Liver (tissue), 9 donors: ENCODE measurements around the gene RWDD4. TPM values are rescaled to one million over a fixed set of nuclear protein-coding genes. Genes with fewer than 3 reads are reported as not detected.
"Not testable (repeated sequence)": the region's sequence is repeated elsewhere in the genome, so short reads cannot be mapped to it uniquely, and the experiment has no call there.

Source experiments
- DNase-seq: peaks from one replicate; pipeline ENCODE4 v3.0.0-alpha.2; 2017; ENCODE audit warnings: low spot score
- H3K27ac ChIP-seq, 2 donors: one replicate each; pipeline ENCODE4 v1.7.0; 2013; ENCODE audit warnings: inconsistent platforms in 2 of 2, low read length in 2 of 2, control low read depth in 1 of 2, low read depth in 1 of 2, mild to moderate bottlenecking in 1 of 2
- H3K27me3 ChIP-seq, 4 donors: one replicate each; pipeline versions ENCODE4 v1.6.1 to v1.7.0; 2013; ENCODE audit warnings: low read length in 3 of 4, inconsistent platforms in 1 of 4, mild to moderate bottlenecking in 1 of 4, moderate library complexity in 1 of 4; ENCODE audit not compliant: control insufficient read depth in 4 of 4, insufficient read depth in 4 of 4
- H3K36me3 ChIP-seq, 4 donors: one replicate each; pipeline versions ENCODE4 v1.6.1 to v1.7.0; 2013; ENCODE audit warnings: low read length in 3 of 4, mild to moderate bottlenecking in 3 of 4, low read depth in 1 of 4, moderate library complexity in 1 of 4; ENCODE audit not compliant: control insufficient read depth in 4 of 4, insufficient read depth in 3 of 4
- H3K4me1 ChIP-seq, 4 donors: one replicate each; pipeline versions ENCODE4 v1.6.1 to v1.7.0; 2013; ENCODE audit warnings: low read length in 3 of 4, mild to moderate bottlenecking in 3 of 4, moderate library complexity in 1 of 4; ENCODE audit not compliant: control insufficient read depth in 4 of 4, insufficient read depth in 4 of 4
- H3K4me3 ChIP-seq, 3 donors: one replicate each; pipeline versions ENCODE4 v1.6.1 to v1.7.0; 2013; ENCODE audit warnings: low read length in 3 of 3, control low read depth in 1 of 3, low read depth in 1 of 3, mild to moderate bottlenecking in 1 of 3
- H3K9ac ChIP-seq, 2 donors: one replicate each; pipeline ENCODE4 v1.7.0; 2013; ENCODE audit warnings: low read length in 2 of 2, mild to moderate bottlenecking in 2 of 2, moderate library complexity in 2 of 2, control low read depth in 1 of 2, low read depth in 1 of 2
- H3K9me3 ChIP-seq, 4 donors: one replicate each; pipeline versions ENCODE4 v1.6.1 to v1.7.0; 2013; ENCODE audit warnings: low read length in 3 of 4; ENCODE audit not compliant: control insufficient read depth in 4 of 4
- EGR1 ChIP-seq, 2 donors: IDR thresholded peaks; 2 replicates each; pipeline ENCODE4 v1.6.1; 2016 to 2018; ENCODE audit warnings: antibody characterized with exemption in 2 of 2, low read depth in 2 of 2
- FOXA1 ChIP-seq: IDR thresholded peaks from 2 replicates; pipeline ENCODE4 v1.6.1; 2016; ENCODE audit warnings: antibody characterized with exemption
- GABPA ChIP-seq, 2 donors: IDR thresholded peaks in 1 of 2; conservative IDR thresholded peaks in 1 of 2; 2 replicates each; pipeline ENCODE4 v1.6.1; 2016; ENCODE audit warnings: antibody characterized with exemption in 2 of 2, mild to moderate bottlenecking in 1 of 2, moderate library complexity in 1 of 2
- HNF4A ChIP-seq, 2 donors: conservative IDR thresholded peaks; 2 replicates each; pipeline ENCODE4 v1.6.1; 2016; ENCODE audit warnings: antibody characterized with exemption in 2 of 2, mild to moderate bottlenecking in 2 of 2
- HNF4G ChIP-seq: IDR thresholded peaks from 2 replicates; pipeline ENCODE4 v1.6.1; 2016; ENCODE audit warnings: antibody characterized with exemption
- JUND ChIP-seq, 2 donors: IDR thresholded peaks; 2 replicates each; pipeline ENCODE4 v1.6.1; 2016; ENCODE audit warnings: antibody characterized with exemption in 2 of 2
- NR2F2 ChIP-seq: IDR thresholded peaks from 2 replicates; pipeline ENCODE4 v1.6.1; 2016; ENCODE audit warnings: antibody characterized with exemption
- RAD21 ChIP-seq, 2 donors: IDR thresholded peaks; 2 replicates each; pipeline ENCODE4 v1.6.1; 2016; ENCODE audit warnings: antibody characterized with exemption in 2 of 2, mild to moderate bottlenecking in 2 of 2
- REST ChIP-seq: IDR thresholded peaks from 2 replicates; pipeline ENCODE4 v1.6.1; 2016; ENCODE audit warnings: antibody characterized with exemption, mild to moderate bottlenecking
- RXRA ChIP-seq, 2 donors: IDR thresholded peaks; 2 replicates each; pipeline ENCODE4 v1.6.1; 2017 to 2018; ENCODE audit warnings: antibody characterized with exemption in 2 of 2, mild to moderate bottlenecking in 1 of 2
- SP1 ChIP-seq: IDR thresholded peaks from 2 replicates; pipeline ENCODE4 v1.6.1; 2018; ENCODE audit warnings: antibody characterized with exemption, mild to moderate bottlenecking
- TAF1 ChIP-seq: conservative IDR thresholded peaks from 2 replicates; pipeline ENCODE4 v1.6.1; 2016; ENCODE audit warnings: antibody characterized with exemption, mild to moderate bottlenecking
- YY1 ChIP-seq: IDR thresholded peaks from 2 replicates; pipeline ENCODE4 v1.6.1; 2016; ENCODE audit warnings: antibody characterized with exemption, mild to moderate bottlenecking
- WGBS: extraction: QIAGEN DNeasy Blood & Tissue Kit; methylation state at CpG from one replicate; pipeline ENCODE4 v1.1.7; 2013; 5-methylcytosine and 5-hydroxymethylcytosine counted together
- polyA plus RNA-seq, 2 donors: library from polyadenylated mRNA; stranded (reverse) in 1 of 2; unstranded in 1 of 2; fragments of 200-250 nt in 1 of 2; fragments of >200 nt in 1 of 2; fragmentation: Nextera tagmentation in 1 of 2; extraction: Ambion mirVana in 1 of 2; gene quantifications; one replicate each; pipeline versions ENCODE4 v1.2.1 to v1.2.3, GENCODE V29; 2013 to 2015
- total RNA-seq, 2 donors: library from RNA; depleted of rRNA; stranded (reverse); fragments of >200 nt; gene quantifications; one replicate each; pipeline ENCODE4 v1.2.3, GENCODE V29; 2014
- TF ChIP-seq, protein P1 (sequence below): fragments of 150-350 bp; IDR thresholded peaks from 2 replicates; pipeline ENCODE4 v1.5.1; 2017; ENCODE audit warnings: improper control_type of control experiment, low read depth, low read length; ENCODE audit not compliant: missing input control
- TF ChIP-seq, protein P2 (sequence below): IDR thresholded peaks from 2 replicates; pipeline ENCODE4 v1.6.1; 2016; ENCODE audit warnings: antibody characterized with exemption
- TF ChIP-seq, protein P3 (sequence below): IDR thresholded peaks from 2 replicates; pipeline ENCODE4 v1.6.1; 2016; ENCODE audit warnings: antibody characterized with exemption
- donor health status: healthy.
- donor health status: healthy.
- donor health status: healthy.
- donor health status: healthy.
- donor health status: healthy.

Gene RWDD4
- total and polyA plus RNA-seq, 4 donors, result 6.5 to 17.9 (median 8.9) TPM

GRCh38 chr4:183627979-183628588, 30.9 kb downstream of the RWDD4 start:
- H3K4me3 ChIP-seq, result no peak overlapping the region
- H3K9ac ChIP-seq, result no peak overlapping the region
- TF ChIP-seq HNF4G (no peak), RAD21 (IDR thresholded peaks at IDR 0.05) (no peak), YY1 (no peak), EGR1 (IDR thresholded peaks at IDR 0.05; ENCODE audit: low read depth in 2 of 2) (no peak), FOXA1 (no peak), GABPA (IDR thresholded peaks at IDR 0.05 in 1 of 2, conservative IDR thresholded peaks at IDR 0.05 in 1 of 2) (no peak), JUND (IDR thresholded peaks at IDR 0.05) (no peak), RXRA (IDR thresholded peaks at IDR 0.05) (no peak), SP1 (no peak), NR2F2 (no peak), TAF1 (no peak), HNF4A (conservative IDR thresholded peaks at IDR 0.05) (no peak), REST (no peak)
- TF ChIP-seq, protein P1, sequence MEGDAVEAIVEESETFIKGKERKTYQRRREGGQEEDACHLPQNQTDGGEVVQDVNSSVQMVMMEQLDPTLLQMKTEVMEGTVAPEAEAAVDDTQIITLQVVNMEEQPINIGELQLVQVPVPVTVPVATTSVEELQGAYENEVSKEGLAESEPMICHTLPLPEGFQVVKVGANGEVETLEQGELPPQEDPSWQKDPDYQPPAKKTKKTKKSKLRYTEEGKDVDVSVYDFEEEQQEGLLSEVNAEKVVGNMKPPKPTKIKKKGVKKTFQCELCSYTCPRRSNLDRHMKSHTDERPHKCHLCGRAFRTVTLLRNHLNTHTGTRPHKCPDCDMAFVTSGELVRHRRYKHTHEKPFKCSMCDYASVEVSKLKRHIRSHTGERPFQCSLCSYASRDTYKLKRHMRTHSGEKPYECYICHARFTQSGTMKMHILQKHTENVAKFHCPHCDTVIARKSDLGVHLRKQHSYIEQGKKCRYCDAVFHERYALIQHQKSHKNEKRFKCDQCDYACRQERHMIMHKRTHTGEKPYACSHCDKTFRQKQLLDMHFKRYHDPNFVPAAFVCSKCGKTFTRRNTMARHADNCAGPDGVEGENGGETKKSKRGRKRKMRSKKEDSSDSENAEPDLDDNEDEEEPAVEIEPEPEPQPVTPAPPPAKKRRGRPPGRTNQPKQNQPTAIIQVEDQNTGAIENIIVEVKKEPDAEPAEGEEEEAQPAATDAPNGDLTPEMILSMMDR, result no peak
- TF ChIP-seq, protein P2, sequence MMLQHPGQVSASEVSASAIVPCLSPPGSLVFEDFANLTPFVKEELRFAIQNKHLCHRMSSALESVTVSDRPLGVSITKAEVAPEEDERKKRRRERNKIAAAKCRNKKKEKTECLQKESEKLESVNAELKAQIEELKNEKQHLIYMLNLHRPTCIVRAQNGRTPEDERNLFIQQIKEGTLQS, result no peak
- TF ChIP-seq, protein P3, sequence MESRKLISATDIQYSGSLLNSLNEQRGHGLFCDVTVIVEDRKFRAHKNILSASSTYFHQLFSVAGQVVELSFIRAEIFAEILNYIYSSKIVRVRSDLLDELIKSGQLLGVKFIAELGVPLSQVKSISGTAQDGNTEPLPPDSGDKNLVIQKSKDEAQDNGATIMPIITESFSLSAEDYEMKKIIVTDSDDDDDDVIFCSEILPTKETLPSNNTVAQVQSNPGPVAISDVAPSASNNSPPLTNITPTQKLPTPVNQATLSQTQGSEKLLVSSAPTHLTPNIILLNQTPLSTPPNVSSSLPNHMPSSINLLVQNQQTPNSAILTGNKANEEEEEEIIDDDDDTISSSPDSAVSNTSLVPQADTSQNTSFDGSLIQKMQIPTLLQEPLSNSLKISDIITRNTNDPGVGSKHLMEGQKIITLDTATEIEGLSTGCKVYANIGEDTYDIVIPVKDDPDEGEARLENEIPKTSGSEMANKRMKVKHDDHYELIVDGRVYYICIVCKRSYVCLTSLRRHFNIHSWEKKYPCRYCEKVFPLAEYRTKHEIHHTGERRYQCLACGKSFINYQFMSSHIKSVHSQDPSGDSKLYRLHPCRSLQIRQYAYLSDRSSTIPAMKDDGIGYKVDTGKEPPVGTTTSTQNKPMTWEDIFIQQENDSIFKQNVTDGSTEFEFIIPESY, result no peak
- no peak overlapping the region for H3K27ac ChIP-seq
- no peak for DNase-seq
- no peaks in the 10 kb centered on the region for H3K27me3 ChIP-seq
- H3K4me1 ChIP-seq, result peaks cover 0 to 7% (median 4%) of the 10 kb centered on the region in 4 donors
- 92% methylated on average over 12 of the region's 12 CpGs for WGBS
- H3K36me3 ChIP-seq, result no peaks in the 10 kb centered on the region
- no peaks in the 10 kb centered on the region for H3K9me3 ChIP-seq

DNA sequence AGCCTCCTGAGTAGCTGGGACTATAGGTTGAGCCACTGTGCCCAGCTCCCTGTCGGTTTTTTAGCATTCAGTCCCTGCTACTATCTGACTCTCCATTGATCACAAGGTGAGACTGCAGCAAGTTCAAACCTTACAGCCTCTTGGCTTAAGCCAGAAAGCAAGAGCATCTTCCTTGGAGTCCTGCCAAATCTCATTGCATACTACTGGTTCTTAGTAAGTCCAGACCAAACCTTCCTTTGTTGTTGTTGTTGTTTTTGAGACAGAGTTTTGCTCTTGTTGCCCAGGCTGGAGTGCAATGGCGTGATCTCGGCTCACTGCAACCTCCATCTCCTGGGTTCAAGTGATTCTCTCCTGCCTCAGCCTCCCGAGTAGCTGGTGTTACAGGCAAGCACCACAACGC, 31.7 kb downstream of the RWDD4 start:
- not testable (repeated sequence) for DNase-seq, H3K36me3 ChIP-seq, H3K27ac ChIP-seq, H3K9ac ChIP-seq, H3K4me1 ChIP-seq, H3K27me3 ChIP-seq, H3K4me3 ChIP-seq, H3K9me3 ChIP-seq
- WGBS, result 93% methylated on average over 5 of the region's 5 CpGs
